Calu3 (cell line): ENCODE measurements around the gene PFDN5. TPM values are rescaled to one million over a fixed set of nuclear protein-coding genes. Genes with fewer than 3 reads are reported as not detected.

ENCODE experiments used
- BruUV-seq: library from RNA; stranded (reverse); fragments of 400-500 nt; replicated peaks from 2 replicates; lab custom pipeline; 2021; lab: Mats Ljungman, UMichigan
- CTCF ChIA-PET: fragments of 300-600 bp; sonication (Branson Sonifier 250); formaldehyde crosslinking; loops from one replicate; lab custom pipeline; 2022; ENCODE audit warnings: antibody characterized with exemption; lab: Charles Lee
- DNase-seq: peaks from one replicate; pipeline ENCODE4 v3.0.0; 2022
- H3K27ac Mint-ChIP-seq: one replicate; pipeline ENCODE4 v1.8.0; 2022; ENCODE audit warnings: mixed read lengths; ENCODE audit not compliant: unreplicated experiment
- H3K27me3 Mint-ChIP-seq: one replicate; pipeline ENCODE4 v1.8.0; 2022; ENCODE audit warnings: mixed read lengths; ENCODE audit not compliant: unreplicated experiment
- H3K36me3 Mint-ChIP-seq: one replicate; pipeline ENCODE4 v1.8.0; 2022; ENCODE audit warnings: mild to moderate bottlenecking, moderate library complexity, mixed read lengths; ENCODE audit not compliant: insufficient read depth, unreplicated experiment
- H3K4me1 Mint-ChIP-seq: one replicate; pipeline ENCODE4 v1.8.0; 2022; ENCODE audit warnings: mild to moderate bottlenecking, low read depth, mixed read lengths; ENCODE audit not compliant: unreplicated experiment
- H3K4me3 Mint-ChIP-seq: one replicate; pipeline ENCODE4 v1.8.0; 2022; ENCODE audit warnings: mild to moderate bottlenecking, low read depth, moderate library complexity, mixed read lengths; ENCODE audit not compliant: unreplicated experiment
- H3K9me3 Mint-ChIP-seq: one replicate; pipeline ENCODE4 v1.8.0; 2022; ENCODE audit warnings: low read depth, mixed read lengths; ENCODE audit not compliant: unreplicated experiment
- CTCF ChIP-seq: fragments of 200-600 bp; IDR thresholded peaks from one replicate; pipeline ENCODE4 v1.8.0; 2022; ENCODE audit warnings: antibody characterized with exemption; ENCODE audit not compliant: unreplicated experiment
- intact Hi-C: fragments of 100-400 bp; cut with micrococcal nuclease; formaldehyde crosslinking; loops from one replicate; pipeline ENCODE4 v1.10.0; 2022; ENCODE audit not compliant: unreplicated experiment
- total RNA-seq: library from RNA; stranded (reverse); gene quantifications from 2 replicates; pipeline ENCODE4 v1.2.3, GENCODE V29; 2022

The PFDN5 gene
- total RNA-seq, 1 experiment from 2014 or later = 178 TPM

- Mint-ChIP-seq H3K27me3 (no peaks in the 10 kb centered on the region), H3K36me3 (peaks cover 36% of the 10 kb centered on the region), H3K27ac (peak overlapping the region; percentile 60), H3K4me1 (peaks cover 15% of the 10 kb centered on the region), H3K4me3 (peak overlapping the region; percentile 87), H3K9me3 (no peaks in the 10 kb centered on the region)
- intact Hi-C loops = loop anchor here (5.0 kb wide), 1 partner anchor 57 kb away; no protein-coding TSS in a partner anchor
- no peak for TF ChIP-seq CTCF
- TSS peak; percentile 82 for BruUV-seq
- no peak for DNase-seq
- CTCF ChIA-PET = interaction anchor here (0.8 to 2.0 kb wide), 5 partner anchors 9 to 55 kb away, joined by 3 to 8 read pairs (median 4); no protein-coding TSS in a partner anchor
Measured at GRCh38 chr12:53268630-53269562, 26.4 kb upstream of the PFDN5 start.

GRCh38 chr12:53274445-53274844 lies 20.9 kb upstream of the PFDN5 start:
- no peak for DNase-seq
- CTCF ChIA-PET = no interaction called here
- Mint-ChIP-seq H3K36me3 (peaks cover 27% of the 10 kb centered on the region), H3K9me3 (no peaks in the 10 kb centered on the region), H3K27ac (no peak overlapping the region), H3K27me3 (no peaks in the 10 kb centered on the region), H3K4me1 (peaks cover under 1% of the 10 kb centered on the region), H3K4me3 (no peak overlapping the region)
- TF ChIP-seq CTCF = no peak
- intact Hi-C loops = no loop called here
- no TSS peak for BruUV-seq

- H3K27ac Mint-ChIP-seq = no peak overlapping the region
- H3K36me3 Mint-ChIP-seq = peaks cover 20% of the 10 kb centered on the region
- no peak for DNase-seq
- no TSS peak for BruUV-seq
- intact Hi-C loops = no loop called here
- H3K4me1 Mint-ChIP-seq = no peaks in the 10 kb centered on the region
- H3K9me3 Mint-ChIP-seq = no peaks in the 10 kb centered on the region
- CTCF ChIA-PET = no interaction called here
- no peak overlapping the region for H3K4me3 Mint-ChIP-seq
- no peaks in the 10 kb centered on the region for H3K27me3 Mint-ChIP-seq
- TF ChIP-seq CTCF = no peak
Measured at GRCh38 chr12:53276511-53276910, 18.8 kb upstream of the PFDN5 start.

GRCh38 chr12:53277981-53278380 lies 17.4 kb upstream of the PFDN5 start:
- peaks cover 11% of the 10 kb centered on the region for H3K36me3 Mint-ChIP-seq
- no peaks in the 10 kb centered on the region for H3K27me3 Mint-ChIP-seq
- CTCF ChIA-PET = interaction anchor here (0.6 to 1.3 kb wide), 2 partner anchors 9 to 83 kb away, joined by 3 to 6 read pairs; no protein-coding TSS in a partner anchor
- no TSS peak for BruUV-seq
- H3K4me1 Mint-ChIP-seq = no peaks in the 10 kb centered on the region
- H3K4me3 Mint-ChIP-seq = no peak overlapping the region
- TF ChIP-seq CTCF = no peak
- H3K27ac Mint-ChIP-seq = no peak overlapping the region
- DNase-seq = no peak
- H3K9me3 Mint-ChIP-seq = no peaks in the 10 kb centered on the region
- intact Hi-C loops = no loop called here
